Right forelimb (tissue), 1 donor: ENCODE data around the gene MAPT.

Experiments
- DNase-seq: peaks from one replicate; pipeline ENCODE4 v3.0.0-alpha.2; 2018

The MAPT gene

GRCh38 chr17:45863857-45864654 is 30.3 kb upstream of the MAPT start:
- no peak for DNase-seq

- no peak for DNase-seq
Measured at GRCh38 chr17:45867171-45867570, 27.2 kb upstream of the MAPT start.

- DNase-seq = no peak
Measured at GRCh38 chr17:45867702-45868101, 26.7 kb upstream of the MAPT start.

GRCh38 chr17:45868276-45868675 is 26.1 kb upstream of the MAPT start:
- no peak for DNase-seq

DNA sequence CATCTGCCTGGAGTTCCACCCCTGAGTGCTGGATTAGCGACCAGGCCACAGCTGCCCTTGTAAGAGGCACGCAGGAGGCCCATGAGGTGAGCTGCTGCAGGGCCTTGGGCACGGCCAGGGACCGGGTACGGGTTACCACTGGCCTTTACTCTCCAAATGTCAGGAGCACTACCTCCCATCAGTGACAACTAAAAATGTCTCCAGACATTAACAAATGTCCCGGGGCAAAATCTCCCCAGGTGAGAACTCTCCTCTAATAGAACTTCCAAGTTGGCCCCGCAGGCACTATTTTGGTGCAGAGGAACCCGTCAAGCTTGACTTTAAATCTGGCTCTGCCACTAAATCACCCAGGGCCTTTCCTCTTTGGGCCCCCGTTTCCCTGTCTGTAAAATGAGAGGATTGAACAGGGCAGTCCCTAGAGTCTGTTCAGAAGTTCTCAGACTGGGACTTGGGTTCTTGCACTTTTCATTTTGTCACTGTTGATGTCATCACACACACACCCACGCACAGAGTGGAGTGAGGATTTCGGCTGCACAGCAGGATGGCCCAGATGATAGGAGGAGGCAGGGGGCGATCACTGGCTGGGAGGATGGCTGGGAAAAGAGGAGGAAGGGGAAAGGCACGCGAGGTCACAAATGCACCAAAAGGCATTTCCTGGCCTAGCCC is 24.5 kb upstream of the MAPT start:
- no peak for DNase-seq

DNA sequence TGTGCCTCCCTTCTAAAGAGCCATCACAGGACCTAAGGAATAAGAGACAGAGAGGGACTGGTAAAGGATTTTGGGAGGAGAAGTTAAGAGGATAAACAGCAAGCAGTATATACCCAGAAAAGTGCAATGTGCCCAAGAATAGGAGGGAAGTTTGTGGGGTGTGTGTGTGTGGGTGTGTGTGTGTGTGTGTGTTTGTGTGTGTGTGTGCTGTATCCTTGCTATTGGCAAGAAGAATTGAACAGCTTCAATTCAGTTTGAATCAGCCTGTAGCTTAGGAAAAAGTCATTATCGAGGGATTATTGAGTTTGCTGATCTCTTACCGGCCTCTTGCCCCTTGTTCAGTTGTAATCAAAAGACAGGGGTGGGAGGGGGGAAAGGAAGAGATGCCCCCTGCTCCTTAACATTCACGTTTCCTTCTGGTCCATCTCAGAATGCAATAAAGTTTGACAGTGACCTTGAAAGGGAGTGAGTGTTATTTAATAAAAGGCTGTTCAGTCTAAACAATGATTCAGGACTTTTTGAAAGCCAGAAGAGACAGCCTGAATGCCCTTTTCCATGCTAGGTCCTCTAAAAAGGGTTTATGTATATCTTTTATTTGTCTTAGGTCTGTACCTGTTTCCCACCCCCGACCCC is 23.9 kb upstream of the MAPT start:
- DNase-seq = no peak

DNA sequence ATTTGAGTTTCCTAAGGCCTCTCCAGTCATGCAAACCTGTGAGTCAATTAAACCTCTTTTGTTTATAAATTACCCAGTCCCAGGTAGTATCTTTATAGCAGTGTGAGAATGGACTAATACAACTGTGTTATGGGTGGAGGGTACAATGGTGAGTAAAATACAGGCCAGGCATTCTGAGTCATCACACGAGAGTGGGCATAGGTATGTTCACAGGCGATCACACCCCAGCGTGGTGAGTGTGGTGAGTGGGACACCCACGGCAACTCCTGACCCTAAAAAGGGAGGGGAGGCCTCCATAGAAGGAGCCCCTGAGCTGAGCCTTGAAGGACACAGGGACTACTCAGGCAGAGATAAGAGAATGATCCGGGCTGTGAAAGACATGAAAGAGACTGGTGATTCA is 22.6 kb upstream of the MAPT start:
- no peak for DNase-seq

DNA sequence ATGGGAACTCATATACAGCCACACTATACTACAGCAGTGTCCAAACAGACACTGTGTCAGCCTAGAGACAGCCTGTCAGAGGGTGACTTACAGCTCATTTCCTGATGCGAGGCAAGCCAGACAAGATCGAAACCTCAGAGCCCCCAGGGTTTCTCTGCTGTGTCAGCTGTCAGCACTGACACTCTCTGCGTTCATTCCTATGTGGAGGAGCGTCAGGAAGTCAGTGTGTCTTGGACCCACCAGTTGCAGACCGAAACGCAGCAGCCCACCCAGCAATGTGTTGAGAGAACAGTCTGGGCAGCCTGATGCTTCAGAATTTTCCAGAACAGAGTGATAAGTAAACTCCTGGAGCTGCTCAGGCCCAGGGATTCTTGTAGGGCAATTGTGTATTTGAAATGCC is 20.6 kb upstream of the MAPT start:
- DNase-seq = no peak

GRCh38 chr17:45874151-45874550 is 20.2 kb upstream of the MAPT start:
- DNase-seq = no peak

GRCh38 chr17:45876539-45876938 is 17.8 kb upstream of the MAPT start:
- DNase-seq = no peak

DNA sequence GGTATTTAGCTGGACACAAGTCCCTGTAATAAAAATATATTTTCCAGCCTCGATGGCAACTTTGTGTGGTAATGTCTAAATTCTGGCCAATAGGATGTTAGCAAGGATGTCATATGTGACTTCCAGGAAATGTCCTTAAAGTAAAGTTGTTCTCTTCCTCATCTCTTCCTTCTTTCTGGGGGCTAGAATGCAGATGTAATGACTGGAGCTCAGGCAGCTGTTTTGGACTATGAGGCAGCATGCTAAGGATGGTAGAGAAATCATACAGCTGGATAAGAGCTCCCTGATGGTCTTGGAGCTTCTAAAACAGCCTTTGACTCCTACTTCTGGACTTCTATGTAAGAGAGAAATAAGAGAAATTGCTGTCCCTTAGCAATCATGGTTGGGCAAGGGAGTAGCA is 16.9 kb upstream of the MAPT start:
- DNase-seq = no peak

DNA sequence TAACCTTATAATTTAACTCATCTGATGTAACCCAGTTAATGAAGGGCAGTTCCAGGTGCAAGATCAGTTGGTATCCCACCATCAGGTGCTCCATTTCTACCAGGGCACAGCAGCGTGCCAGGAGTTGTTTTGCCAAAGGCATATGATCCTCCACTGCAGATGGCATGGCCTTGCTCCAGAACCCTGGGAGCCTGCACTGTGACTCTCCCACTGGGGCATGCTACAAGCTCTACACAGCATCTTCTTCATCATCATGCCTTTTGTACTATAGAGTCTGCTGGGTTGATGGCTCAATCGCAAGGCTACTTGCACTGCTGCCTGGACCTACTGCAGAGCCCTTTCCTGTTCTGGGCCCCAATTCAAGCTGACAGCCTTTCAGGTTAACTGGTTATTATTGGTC is 11.3 kb upstream of the MAPT start:
- no peak for DNase-seq

DNA sequence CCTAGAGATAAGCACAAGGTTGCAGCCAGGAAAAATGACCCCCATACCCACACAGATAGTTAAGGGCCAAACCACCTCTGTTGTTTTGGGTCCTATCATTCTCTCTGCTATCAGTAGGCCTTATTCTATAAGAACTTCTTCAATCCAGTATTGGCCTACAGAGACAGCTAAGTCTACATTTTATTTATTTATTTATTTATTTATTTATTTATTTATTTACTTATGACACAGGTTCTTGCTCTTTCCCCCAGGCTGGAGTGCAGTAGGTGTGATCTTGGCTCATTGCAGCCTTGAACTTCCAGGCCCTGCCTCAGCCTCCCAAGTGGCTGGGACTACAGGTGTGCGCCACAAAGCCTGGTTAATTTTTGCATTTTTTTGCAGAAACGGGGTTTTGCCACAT is 7.5 kb upstream of the MAPT start:
- no peak for DNase-seq

- DNase-seq = no peak
Measured at GRCh38 chr17:45888392-45888791, 6.0 kb upstream of the MAPT start.

GRCh38 chr17:45889579-45889978 is 4.8 kb upstream of the MAPT start:
- DNase-seq = no peak

GRCh38 chr17:45893725-45894021 is 681 bp upstream of the MAPT start:
- no peak for DNase-seq

DNA sequence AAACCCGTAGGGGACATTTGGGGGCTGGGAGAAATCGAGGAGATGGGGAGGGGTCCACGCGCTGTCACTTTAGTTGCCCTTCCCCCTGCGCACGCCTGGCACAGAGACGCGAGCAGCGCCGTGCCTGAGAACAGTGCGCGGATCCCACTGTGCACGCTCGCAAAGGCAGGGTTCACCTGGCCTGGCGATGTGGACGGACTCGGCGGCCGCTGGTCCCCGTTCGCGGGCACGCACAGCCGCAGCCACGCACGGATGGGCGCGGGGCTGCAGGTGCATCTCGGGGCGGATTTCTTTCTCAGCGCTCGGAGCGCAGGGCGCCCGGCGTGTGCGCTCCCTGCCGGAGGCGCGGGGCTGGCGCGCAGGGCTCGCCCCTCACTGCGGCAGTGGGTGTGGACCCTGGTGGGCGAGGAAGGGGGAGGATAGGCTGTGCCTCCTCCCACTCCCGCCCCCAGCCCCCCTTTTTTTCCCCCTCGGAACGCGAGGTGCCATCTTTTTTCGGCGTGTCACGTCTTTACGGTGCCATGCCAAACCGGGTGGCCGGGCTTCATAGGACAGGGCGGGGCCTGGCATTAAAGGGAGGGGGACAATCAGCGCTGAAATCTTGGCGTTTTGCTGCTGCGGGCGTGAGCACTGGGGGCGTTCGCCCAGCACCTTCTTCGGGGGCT is 1.1 kb downstream of the MAPT start:
- peak; percentile 53 for DNase-seq

- no peak for DNase-seq
Measured at GRCh38 chr17:45895969-45896785, 1.8 kb downstream of the MAPT start.

DNA sequence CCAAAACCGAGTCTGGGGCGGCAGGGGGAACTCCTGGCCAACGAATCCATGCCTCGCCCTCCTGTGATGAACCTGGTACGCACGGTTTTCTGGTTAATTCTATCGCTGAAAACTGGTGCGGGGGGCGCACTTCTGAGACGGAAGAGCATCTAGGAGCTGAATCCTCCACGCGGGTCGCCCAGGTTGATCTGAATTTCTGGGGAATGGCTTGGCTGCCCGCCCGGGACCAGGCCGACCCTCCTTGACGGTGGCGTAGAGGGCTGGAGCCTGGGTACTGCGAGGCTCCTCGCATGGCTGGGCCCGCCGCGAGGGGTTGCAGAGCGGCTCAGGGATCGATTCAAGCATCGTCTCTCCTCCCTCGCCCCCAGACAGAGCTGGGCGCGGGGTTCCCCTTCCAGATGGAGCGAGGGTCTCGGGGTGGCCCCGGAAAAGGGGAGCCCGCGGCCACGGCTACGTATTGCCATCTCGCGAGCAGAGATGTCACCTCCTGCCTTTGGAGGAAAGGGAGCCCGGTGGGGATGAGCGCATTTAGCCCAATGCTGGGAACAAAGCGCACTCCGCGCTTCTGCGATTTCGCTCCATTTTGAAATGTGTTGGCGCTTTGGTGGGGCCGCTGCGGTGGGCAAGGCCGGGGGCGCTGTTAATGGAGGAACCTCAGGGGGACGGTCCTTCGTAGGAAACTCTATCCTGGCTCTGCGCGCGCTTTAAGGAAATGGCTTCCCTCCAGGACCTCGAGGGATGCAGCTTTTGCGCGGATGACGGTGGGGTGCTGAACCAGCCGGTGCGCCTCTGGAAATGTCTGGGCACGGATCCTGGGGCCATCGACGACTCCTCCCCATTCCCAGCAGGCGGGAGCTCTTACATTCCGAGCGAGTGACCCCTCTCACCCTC is 2.7 kb downstream of the MAPT start:
- no peak for DNase-seq

GRCh38 chr17:45900136-45900535 is 5.8 kb downstream of the MAPT start:
- DNase-seq = no peak

- no peak for DNase-seq
Measured at GRCh38 chr17:45900723-45901415, 6.5 kb downstream of the MAPT start.
